ENCODE data around the gene GTPBP4.

GTPBP4 gene

GRCh38 chr10:1047937-1048336, 59.7 kb downstream of the GTPBP4 start:
- peaks cover 23% of the 10 kb centered on the region for H3K36me3 ChIP-seq
- H4K20me1 ChIP-seq: peaks cover 63% of the 10 kb centered on the region

GRCh38 chr10:1048349-1048731, 60.1 kb downstream of the GTPBP4 start:
- Histone ChIP-seq H3K36me3 (peaks cover 27% of the 10 kb centered on the region), H3K9ac (peak overlapping the region; percentile 96), H3K9me3 (no peaks in the 10 kb centered on the region), H3K4me1 (peaks cover 65% of the 10 kb centered on the region), H3K27me3 (no peaks in the 10 kb centered on the region), H3K27ac (peak overlapping the region; percentile 95), H4K20me1 (peaks cover 67% of the 10 kb centered on the region), H3K4me2 (peak overlapping the region; percentile 87), H3K4me3 (peak overlapping the region; percentile 91)
- TF ChIP-seq Cebpa-rat (IDR thresholded peaks at IDR 0.05): no peak

More at GRCh38 chr10:1047937-1048336, 59.7 kb downstream of the GTPBP4 start:
- peak overlapping the region; percentile 91 for H3K4me3 ChIP-seq
- no peaks in the 10 kb centered on the region for H3K9me3 ChIP-seq
- no peak for TF ChIP-seq Cebpa-rat (IDR thresholded peaks at IDR 0.05)
- peaks cover 67% of the 10 kb centered on the region for H3K4me1 ChIP-seq
- H3K4me2 ChIP-seq: peak overlapping the region; percentile 87
- peak overlapping the region; percentile 95 for H3K27ac ChIP-seq
- H3K9ac ChIP-seq: peak overlapping the region; percentile 96
- no peaks in the 10 kb centered on the region for H3K27me3 ChIP-seq

GRCh38 chr10:1048732-1049424, 60.6 kb downstream of the GTPBP4 start, which contains the start of gene IDI1:
Gene IDI1 (minus strand): TSS chr10:1049119. CDS start chr10:1049003, 116 bp downstream.
- Histone ChIP-seq H3K27me3 (no peaks in the 10 kb centered on the region), H3K4me1 (peaks cover 66% of the 10 kb centered on the region), H3K4me3 (peak within 1 kb of the TSS; percentile 91), H3K36me3 (peaks cover 32% of the 10 kb centered on the region), H3K27ac (peak within 1 kb of the TSS; percentile 95), H3K4me2 (peak within 1 kb of the TSS; percentile 87), H3K9ac (peak within 1 kb of the TSS; percentile 96), H3K9me3 (no peaks in the 10 kb centered on the region), H4K20me1 (peaks cover 72% of the 10 kb centered on the region)
- no peak for TF ChIP-seq Cebpa-rat (IDR thresholded peaks at IDR 0.05)

GRCh38 chr10:1049425-1049958, 61.3 kb downstream of the GTPBP4 start:
- H3K4me3 ChIP-seq: peak overlapping the region; percentile 91
- no peaks in the 10 kb centered on the region for H3K9me3 ChIP-seq
- TF ChIP-seq Cebpa-rat (IDR thresholded peaks at IDR 0.05): no peak
- peak overlapping the region; percentile 78 for H3K4me2 ChIP-seq
- peak overlapping the region; percentile 96 for H3K9ac ChIP-seq
- H3K36me3 ChIP-seq: peaks cover 38% of the 10 kb centered on the region
- peaks cover 66% of the 10 kb centered on the region for H3K4me1 ChIP-seq
- H3K27ac ChIP-seq: peak overlapping the region; percentile 95
- peaks cover 78% of the 10 kb centered on the region for H4K20me1 ChIP-seq
- no peaks in the 10 kb centered on the region for H3K27me3 ChIP-seq

GRCh38 chr10:1050145-1050544, 61.9 kb downstream of the GTPBP4 start:
- Histone ChIP-seq H3K36me3 (peaks cover 42% of the 10 kb centered on the region), H3K4me1 (peaks cover 66% of the 10 kb centered on the region), H3K27ac (peak overlapping the region; percentile 95), H3K9me3 (no peaks in the 10 kb centered on the region), H4K20me1 (peaks cover 82% of the 10 kb centered on the region), H3K4me3 (peak overlapping the region; percentile 91), H3K27me3 (no peaks in the 10 kb centered on the region), H3K4me2 (peak overlapping the region; percentile 78), H3K9ac (peak overlapping the region; percentile 96)
- TF ChIP-seq Cebpa-rat (IDR thresholded peaks at IDR 0.05): no peak

GRCh38 chr10:1050554-1050953, 62.3 kb downstream of the GTPBP4 start:
- Histone ChIP-seq H3K36me3 (peaks cover 42% of the 10 kb centered on the region), H3K27me3 (no peaks in the 10 kb centered on the region), H4K20me1 (peaks cover 82% of the 10 kb centered on the region), H3K4me3 (peak overlapping the region; percentile 91), H3K9ac (peak overlapping the region; percentile 96), H3K4me1 (peaks cover 65% of the 10 kb centered on the region), H3K9me3 (no peaks in the 10 kb centered on the region), H3K27ac (peak overlapping the region; percentile 95; the same call in 1 of the 2 replicates), H3K4me2 (peak overlapping the region; percentile 78)
- no peak for TF ChIP-seq Cebpa-rat (IDR thresholded peaks at IDR 0.05)

GRCh38 chr10:1054684-1055083, 66.5 kb downstream of the GTPBP4 start:
- Histone ChIP-seq H3K9me3 (no peaks in the 10 kb centered on the region), H3K4me2 (peak overlapping the region; percentile 89), H3K27ac (peak overlapping the region; percentile 35; the same call in 1 of the 2 replicates), H4K20me1 (peaks cover 79% of the 10 kb centered on the region), H3K36me3 (peaks cover 46% of the 10 kb centered on the region), H3K4me1 (peaks cover 72% of the 10 kb centered on the region), H3K27me3 (no peaks in the 10 kb centered on the region), H3K4me3 (peak overlapping the region; percentile 97), H3K9ac (peak overlapping the region; percentile 96; the same call in 1 of the 2 replicates)
- no peak for TF ChIP-seq Cebpa-rat (IDR thresholded peaks at IDR 0.05)

- Histone ChIP-seq H3K4me2 (peak within 1 kb of the TSS; percentile 91), H3K27me3 (no peaks in the 10 kb centered on the region), H3K27ac (peak within 1 kb of the TSS; percentile 98), H4K20me1 (peaks cover 70% of the 10 kb centered on the region), H3K4me3 (peak within 1 kb of the TSS; percentile 97), H3K36me3 (peaks cover 37% of the 10 kb centered on the region), H3K9ac (peak within 1 kb of the TSS; percentile 96), H3K9me3 (no peaks in the 10 kb centered on the region), H3K4me1 (peaks cover 75% of the 10 kb centered on the region)
- TF ChIP-seq Cebpa-rat (IDR thresholded peaks at IDR 0.05): no peak
Measured at GRCh38 chr10:1056326-1057105, 68.3 kb downstream of the GTPBP4 start, which contains the start of gene WDR37. Gene WDR37 (plus strand): TSS chr10:1056385. CDS start chr10:1072156, 15,771 bp downstream.

GRCh38 chr10:1057106-1057657, 68.9 kb downstream of the GTPBP4 start:
- H3K27me3 ChIP-seq: no peaks in the 10 kb centered on the region
- peaks cover 71% of the 10 kb centered on the region for H4K20me1 ChIP-seq
- no peak for TF ChIP-seq Cebpa-rat (IDR thresholded peaks at IDR 0.05)
- H3K9me3 ChIP-seq: no peaks in the 10 kb centered on the region
- H3K4me1 ChIP-seq: peaks cover 75% of the 10 kb centered on the region
- H3K27ac ChIP-seq: peak overlapping the region; percentile 98
- peak overlapping the region; percentile 97 for H3K4me3 ChIP-seq
- H3K36me3 ChIP-seq: peaks cover 31% of the 10 kb centered on the region
- peak overlapping the region; percentile 96 for H3K9ac ChIP-seq
- peak overlapping the region; percentile 91 for H3K4me2 ChIP-seq

Measured in BLaER1 (cell line).